A673 (cell line): ENCODE results near the gene ETS2. TPM values are rescaled to one million over a fixed set of nuclear protein-coding genes. Genes with fewer than 3 reads are reported as not detected.

ENCODE experiments used
- BruUV-seq: library from RNA; stranded (reverse); fragments of 400-500 nt; replicated peaks from 2 replicates; lab custom pipeline; 2021; lab: Mats Ljungman, UMichigan
- CTCF ChIA-PET: fragments of 300-600 bp; sonication (Branson Sonifier 250); formaldehyde crosslinking; loops from one replicate; lab custom pipeline; 2022; ENCODE audit warnings: antibody characterized with exemption; lab: Charles Lee
- POLR2A ChIA-PET: fragments of 300-600 bp; sonication (Branson Sonifier 250); formaldehyde crosslinking; loops from one replicate; lab custom pipeline; 2022; ENCODE audit warnings: antibody characterized with exemption; ENCODE audit not compliant: low non-redundant PET; lab: Charles Lee
- DNase-seq: peaks from one replicate; pipeline ENCODE4 v3.0.0-alpha.2; 2015; ENCODE audit warnings: low spot score
- H3K27ac ChIP-seq: fragments of 200-600 bp; sonication (generic); 2 replicates; pipeline ENCODE4 v1.5.1; 2016; ENCODE audit warnings: mixed run types, low read depth, mild to moderate bottlenecking, mixed read lengths, antibody characterized with exemption, low read length; ENCODE audit not compliant: poor library complexity, severe bottlenecking
- H3K27me3 ChIP-seq: fragments of 200-600 bp; sonication (generic); replicated peaks from 2 replicates; pipeline ENCODE4 v1.6.1; 2017; ENCODE audit warnings: mixed run types, low read depth, mild to moderate bottlenecking, mixed read lengths, antibody characterized with exemption, low read length; ENCODE audit not compliant: insufficient read depth, poor library complexity
- H3K36me3 ChIP-seq: fragments of 200-600 bp; sonication (generic); 2 replicates; pipeline ENCODE4 v1.6.1; 2016; ENCODE audit warnings: mixed run types, mild to moderate bottlenecking, mixed read lengths, antibody characterized with exemption, low read length; ENCODE audit not compliant: insufficient read depth, poor library complexity, severe bottlenecking
- H3K4me1 ChIP-seq: fragments of 200-600 bp; sonication (generic); 2 replicates; pipeline ENCODE4 v1.6.1; 2017; ENCODE audit warnings: mixed run types, mild to moderate bottlenecking, mixed read lengths, antibody characterized with exemption, low read length; ENCODE audit not compliant: insufficient read depth, poor library complexity, severe bottlenecking
- H3K4me3 ChIP-seq: fragments of 200-600 bp; sonication (generic); 2 replicates; pipeline ENCODE4 v1.5.1; 2016; ENCODE audit warnings: low read depth, mixed run types, mild to moderate bottlenecking, mixed read lengths, low read length; ENCODE audit not compliant: poor library complexity, severe bottlenecking
- H3K9me3 ChIP-seq: fragments of 200-600 bp; sonication (generic); 2 replicates; pipeline ENCODE4 v1.6.1; 2016; ENCODE audit warnings: mixed run types, low read depth, mild to moderate bottlenecking, mixed read lengths, antibody characterized with exemption, low read length; ENCODE audit not compliant: poor library complexity, severe bottlenecking
- EZH2 ChIP-seq: fragments of 200-600 bp; sonication (generic); IDR thresholded peaks from 2 replicates; pipeline ENCODE4 v1.6.1; 2017; ENCODE audit warnings: borderline replicate concordance, low read depth, mild to moderate bottlenecking, mixed read lengths, antibody characterized with exemption, low read length; ENCODE audit not compliant: poor library complexity, severe bottlenecking
- intact Hi-C: fragments of 100-400 bp; cut with micrococcal nuclease; formaldehyde crosslinking; loops from one replicate; pipeline ENCODE4 v1.10.0; 2022; ENCODE audit not compliant: unreplicated experiment
- total RNA-seq: library from RNA; stranded (reverse); gene quantifications from 2 replicates; pipeline ENCODE4 v1.2.3, GENCODE V29; 2021
- TF ChIP-seq, protein P1 (sequence below): fragments of 300-800, 200-600 bp; sonication (generic); conservative IDR thresholded peaks from 2 replicates; pipeline ENCODE4 v1.5.1; 2017; ENCODE audit warnings: low read depth, mild to moderate bottlenecking, antibody characterized with exemption, low read length, moderate library complexity, mixed read lengths

ETS2 gene
- total RNA-seq, 1 experiment from 2014 or later = 45.6 TPM

DNA sequence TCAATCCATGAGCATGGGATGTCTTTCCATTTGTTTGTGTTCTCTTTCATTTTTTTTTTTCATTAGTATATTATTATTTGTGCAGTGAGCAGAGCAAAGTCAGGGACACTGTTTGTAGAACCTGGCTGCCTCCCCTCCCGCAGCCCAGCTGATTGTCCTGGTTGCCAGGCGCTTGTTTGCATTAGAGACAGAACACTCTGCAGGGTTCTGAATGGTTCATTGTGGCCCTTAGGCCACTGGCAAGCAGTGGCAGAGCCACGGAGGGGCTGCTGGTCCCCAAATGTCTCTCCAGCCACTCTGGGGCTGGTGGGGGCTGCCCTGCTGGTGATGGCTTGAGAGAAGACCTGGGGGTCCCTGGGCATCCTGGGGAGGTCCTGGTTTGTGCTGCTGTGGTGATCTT, 29.0 kb downstream of the ETS2 start:
- no peak for DNase-seq
- no peak for TF ChIP-seq EZH2
- TF ChIP-seq, protein P1, sequence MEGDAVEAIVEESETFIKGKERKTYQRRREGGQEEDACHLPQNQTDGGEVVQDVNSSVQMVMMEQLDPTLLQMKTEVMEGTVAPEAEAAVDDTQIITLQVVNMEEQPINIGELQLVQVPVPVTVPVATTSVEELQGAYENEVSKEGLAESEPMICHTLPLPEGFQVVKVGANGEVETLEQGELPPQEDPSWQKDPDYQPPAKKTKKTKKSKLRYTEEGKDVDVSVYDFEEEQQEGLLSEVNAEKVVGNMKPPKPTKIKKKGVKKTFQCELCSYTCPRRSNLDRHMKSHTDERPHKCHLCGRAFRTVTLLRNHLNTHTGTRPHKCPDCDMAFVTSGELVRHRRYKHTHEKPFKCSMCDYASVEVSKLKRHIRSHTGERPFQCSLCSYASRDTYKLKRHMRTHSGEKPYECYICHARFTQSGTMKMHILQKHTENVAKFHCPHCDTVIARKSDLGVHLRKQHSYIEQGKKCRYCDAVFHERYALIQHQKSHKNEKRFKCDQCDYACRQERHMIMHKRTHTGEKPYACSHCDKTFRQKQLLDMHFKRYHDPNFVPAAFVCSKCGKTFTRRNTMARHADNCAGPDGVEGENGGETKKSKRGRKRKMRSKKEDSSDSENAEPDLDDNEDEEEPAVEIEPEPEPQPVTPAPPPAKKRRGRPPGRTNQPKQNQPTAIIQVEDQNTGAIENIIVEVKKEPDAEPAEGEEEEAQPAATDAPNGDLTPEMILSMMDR = no peak
- Histone ChIP-seq H3K27ac (no peak overlapping the region), H3K36me3 (no peaks in the 10 kb centered on the region), H3K9me3 (no peaks in the 10 kb centered on the region), H3K4me1 (peaks cover 4% of the 10 kb centered on the region), H3K4me3 (no peak overlapping the region), H3K27me3 (no peaks in the 10 kb centered on the region)
- CTCF ChIA-PET = no interaction called here
- BruUV-seq = no TSS peak
- intact Hi-C loops = no loop called here
- POLR2A ChIA-PET = no interaction called here

DNA sequence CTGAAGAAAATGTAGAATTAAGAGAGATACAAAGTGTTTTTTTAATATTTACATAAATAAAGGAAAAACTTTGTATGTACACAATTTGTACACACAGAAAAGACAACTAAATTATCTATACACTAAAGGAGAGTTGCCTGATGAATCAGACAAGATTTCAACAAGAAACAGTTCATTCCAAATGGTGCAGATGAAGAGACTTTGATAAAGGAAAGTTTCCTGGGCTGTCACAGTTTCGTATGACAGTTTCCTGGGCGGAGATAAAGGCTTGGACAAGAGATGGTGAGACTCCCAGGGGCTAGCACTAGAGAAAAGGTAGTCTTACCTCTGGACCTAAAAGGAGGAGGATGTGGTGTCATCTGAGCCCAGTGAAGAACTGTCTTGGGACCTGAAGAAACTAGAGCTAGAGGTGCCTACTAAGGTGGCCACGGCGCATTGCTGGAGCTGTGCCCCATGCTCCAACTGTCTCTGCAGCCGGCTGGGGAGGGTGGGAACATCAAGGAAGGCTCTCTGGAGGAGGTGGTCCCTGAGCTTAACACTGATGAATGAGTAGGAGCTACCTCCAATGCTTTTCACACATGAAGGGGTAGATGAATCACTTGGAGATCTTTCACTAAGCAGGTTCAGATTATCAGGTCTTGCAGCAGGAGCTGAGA, 32.2 kb downstream of the ETS2 start:
- no peaks in the 10 kb centered on the region for H3K4me1 ChIP-seq
- ChIA-PET CTCF (no interaction called here), POLR2A (no interaction called here)
- H3K27me3 ChIP-seq = no peaks in the 10 kb centered on the region
- intact Hi-C loops = no loop called here
- BruUV-seq = no TSS peak
- no peaks in the 10 kb centered on the region for H3K9me3 ChIP-seq
- no peak overlapping the region for H3K4me3 ChIP-seq
- no peak for TF ChIP-seq EZH2
- TF ChIP-seq, protein P1 = no peak
- H3K36me3 ChIP-seq = no peaks in the 10 kb centered on the region
- DNase-seq = no peak
- no peak overlapping the region for H3K27ac ChIP-seq

DNA sequence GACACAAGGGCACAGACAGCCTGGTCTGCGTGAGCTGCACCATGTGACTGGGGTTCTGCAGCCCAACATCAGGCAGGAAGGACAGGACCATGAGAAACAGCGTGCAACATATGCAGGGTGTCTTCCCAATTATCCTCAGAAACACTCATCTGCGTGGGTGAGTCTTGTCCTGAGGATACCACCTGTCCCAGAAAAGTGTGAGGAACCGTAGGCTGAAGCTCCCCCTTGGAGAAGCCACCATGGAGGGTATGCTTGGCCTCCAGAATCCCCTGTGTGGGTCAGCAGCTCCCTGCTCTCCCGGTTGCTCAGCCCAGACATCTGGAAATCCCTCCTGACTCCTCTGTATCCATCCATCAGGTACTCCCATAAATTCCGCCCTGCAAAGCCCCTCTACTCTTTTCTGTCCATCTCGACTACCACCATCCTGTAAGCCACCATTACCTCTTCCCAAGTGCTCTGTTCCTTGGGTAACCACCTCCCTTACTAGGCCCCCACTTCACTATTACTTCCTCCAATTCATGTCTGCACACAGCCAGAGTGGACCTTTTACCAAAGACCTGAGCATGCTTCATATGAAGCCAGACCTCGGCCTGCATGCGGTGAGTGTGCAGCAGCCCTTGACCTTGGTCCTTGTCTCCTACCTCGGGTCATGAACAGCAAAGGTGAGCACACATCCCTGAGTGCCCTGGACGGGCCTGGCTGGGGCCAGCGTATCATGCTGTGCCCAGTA, 33.0 kb downstream of the ETS2 start:
- ChIA-PET POLR2A (no interaction called here), CTCF (no interaction called here)
- no peaks in the 10 kb centered on the region for H3K4me1 ChIP-seq
- intact Hi-C loops = no loop called here
- no peaks in the 10 kb centered on the region for H3K36me3 ChIP-seq
- BruUV-seq = no TSS peak
- TF ChIP-seq EZH2 = no peak
- TF ChIP-seq, protein P1 = no peak
- no peak overlapping the region for H3K4me3 ChIP-seq
- no peak for DNase-seq
- no peaks in the 10 kb centered on the region for H3K27me3 ChIP-seq
- H3K9me3 ChIP-seq = no peaks in the 10 kb centered on the region
- no peak overlapping the region for H3K27ac ChIP-seq
